ENCODE data around the gene LIN37.
"Not testable (repeated sequence)": the region's sequence is repeated elsewhere in the genome, so short reads cannot be mapped to it uniquely, and the experiment has no call there.

The LIN37 gene

DNA sequence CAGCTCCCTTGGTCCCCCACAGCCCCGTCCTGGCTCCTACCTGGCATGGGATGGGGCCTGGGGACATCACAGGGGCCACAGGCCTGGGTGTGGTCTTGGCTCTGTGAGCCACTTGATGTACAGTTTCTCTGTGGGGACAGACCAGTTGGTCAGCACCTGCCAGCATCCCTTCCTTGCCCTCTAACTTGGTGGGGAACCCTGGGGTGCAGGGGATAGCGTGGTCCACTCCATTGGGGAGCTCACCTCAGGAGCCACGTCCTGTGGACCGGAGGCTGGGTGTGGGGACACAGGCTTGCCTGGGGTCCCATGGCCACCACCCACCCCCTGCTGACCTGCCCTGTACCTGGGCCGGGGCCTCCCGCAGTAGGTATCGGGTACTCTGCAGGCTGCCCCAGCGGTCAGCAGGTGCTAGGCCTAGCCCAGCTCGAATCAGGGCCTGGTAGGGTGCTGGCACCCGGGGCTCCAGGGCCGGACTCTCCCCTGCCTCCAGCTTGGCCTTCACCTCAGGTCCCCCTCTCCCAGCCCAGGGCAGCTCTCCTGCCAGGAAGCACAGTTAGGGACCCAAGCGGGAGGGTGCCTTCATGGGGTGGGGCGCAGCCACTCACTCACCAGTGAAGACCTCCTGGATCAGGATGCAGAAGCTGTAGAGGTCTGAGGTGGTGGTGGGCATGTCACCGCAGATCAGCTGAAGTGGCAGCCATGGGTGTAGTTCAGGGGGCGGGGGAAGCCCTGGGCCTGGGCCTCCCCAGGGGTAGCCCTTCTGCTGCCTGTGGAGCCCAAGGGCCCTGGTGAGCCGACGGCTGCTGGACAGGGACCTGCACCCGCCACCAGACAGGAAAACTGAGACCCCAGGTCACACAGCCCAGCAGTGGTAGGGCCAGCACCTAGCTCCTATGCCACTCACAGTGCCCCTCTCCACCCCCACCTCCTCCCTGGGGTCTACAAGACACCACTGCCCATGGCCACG, 41.9 kb downstream of the LIN37 start:
- DNase-seq (ENCODE audit: low spot score) = no peak

DNA sequence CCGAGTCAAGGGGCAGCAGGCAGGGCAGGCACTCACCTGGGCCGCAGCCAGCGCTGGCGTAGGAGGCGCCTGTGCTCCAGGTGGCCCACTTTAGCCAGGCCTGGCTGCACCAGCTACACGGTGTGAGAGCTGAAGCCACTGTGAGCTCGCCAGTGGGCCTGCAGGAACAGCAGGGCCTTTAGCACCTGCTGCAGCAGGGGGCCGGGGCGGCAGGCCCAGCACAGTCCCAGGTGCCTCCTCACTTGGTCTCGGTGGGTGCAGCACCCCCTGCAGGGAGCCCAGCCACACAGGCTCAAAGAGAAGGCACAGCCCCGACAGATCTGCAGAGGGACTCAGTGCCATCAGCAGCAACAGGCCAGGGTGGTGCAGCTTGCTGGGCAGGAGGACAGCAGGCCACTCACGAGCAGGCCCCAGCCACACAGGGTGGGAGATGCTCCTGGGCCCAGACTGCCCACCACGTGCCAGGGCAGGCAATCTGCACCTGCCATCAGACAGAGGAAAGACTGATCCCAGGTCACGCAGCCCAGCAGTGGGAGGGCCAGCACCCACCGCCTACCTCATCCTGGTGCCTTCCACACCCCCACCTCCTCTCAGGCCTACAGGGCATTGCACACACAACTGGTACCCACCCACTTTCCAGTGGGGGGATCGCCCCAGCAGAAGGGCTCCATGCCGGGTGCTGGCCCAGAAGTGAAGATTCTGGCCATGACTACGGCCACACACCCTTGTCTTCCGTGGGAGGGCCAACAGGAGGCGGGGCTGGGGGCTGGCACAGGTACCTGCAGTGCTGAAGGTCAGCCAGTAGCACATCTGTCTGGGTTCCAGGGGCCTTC, 42.8 kb downstream of the LIN37 start:
- DNase-seq (ENCODE audit: low spot score) = no peak

DNA sequence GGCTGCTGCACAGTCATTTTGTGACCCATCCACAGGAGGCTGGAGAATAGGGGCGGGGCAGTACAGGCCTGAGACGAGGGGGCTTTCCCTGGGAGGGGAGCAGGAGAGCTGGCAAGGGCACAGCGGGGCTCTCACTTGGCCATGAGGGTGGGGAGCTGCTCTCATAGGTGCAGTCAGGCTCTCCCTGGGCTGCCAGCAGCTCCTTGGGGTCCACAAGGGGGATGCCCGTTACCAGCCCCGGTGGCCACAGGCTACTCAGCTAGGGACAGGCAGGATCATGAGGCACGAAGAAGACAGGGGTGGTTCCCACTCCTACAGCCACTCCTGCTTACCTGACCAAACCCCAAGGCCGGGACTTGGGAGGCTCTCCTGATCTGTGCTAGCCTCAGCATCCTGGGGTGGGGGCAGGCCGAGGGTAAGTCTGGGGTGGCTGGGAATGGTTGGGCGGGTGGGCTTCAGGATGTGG, 43.5 kb downstream of the LIN37 start:
- DNase-seq (ENCODE audit: low spot score) = no peak

DNA sequence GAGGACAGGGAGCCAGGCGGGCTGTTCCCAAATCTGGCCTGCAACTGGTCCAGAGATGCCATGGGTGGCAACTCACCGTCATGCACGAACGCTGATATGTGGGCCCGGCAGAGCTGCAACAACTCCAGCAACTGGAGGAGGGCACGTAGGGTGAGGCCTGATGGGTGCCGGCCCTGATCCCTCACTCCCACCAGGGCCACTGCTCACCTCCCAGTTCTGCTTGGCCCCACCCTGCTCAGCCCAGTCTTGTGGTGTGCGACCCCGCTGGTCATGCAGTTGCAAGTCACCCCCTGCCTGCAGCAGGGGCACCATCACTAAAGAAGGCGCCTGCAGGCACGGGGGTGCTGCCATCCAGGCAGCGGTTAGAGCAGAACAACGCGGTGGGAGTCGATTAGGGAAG, 43.9 kb downstream of the LIN37 start:
- DNase-seq (ENCODE audit: low spot score) = no peak

DNA sequence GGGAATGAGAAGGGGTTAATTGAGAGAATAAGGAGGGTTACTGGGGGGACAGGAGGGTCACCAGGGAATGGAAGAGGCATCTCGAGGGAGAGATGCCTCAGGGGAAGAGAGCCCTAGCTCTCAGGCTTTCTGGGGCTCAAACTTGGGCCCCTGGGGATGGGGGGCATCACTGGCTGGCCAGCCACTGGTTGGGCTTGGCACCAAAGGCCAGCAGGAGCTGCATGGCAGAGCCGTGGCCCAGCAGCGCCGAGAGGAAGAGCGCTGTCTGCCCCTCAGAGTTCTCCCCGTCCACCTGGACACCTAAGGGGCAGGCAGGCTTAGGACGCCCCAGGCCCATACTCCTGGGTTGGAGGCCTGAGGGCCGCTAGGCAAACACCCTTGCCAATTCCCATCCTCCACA, 44.5 kb downstream of the LIN37 start:
- DNase-seq (ENCODE audit: low spot score) = no peak

DNA sequence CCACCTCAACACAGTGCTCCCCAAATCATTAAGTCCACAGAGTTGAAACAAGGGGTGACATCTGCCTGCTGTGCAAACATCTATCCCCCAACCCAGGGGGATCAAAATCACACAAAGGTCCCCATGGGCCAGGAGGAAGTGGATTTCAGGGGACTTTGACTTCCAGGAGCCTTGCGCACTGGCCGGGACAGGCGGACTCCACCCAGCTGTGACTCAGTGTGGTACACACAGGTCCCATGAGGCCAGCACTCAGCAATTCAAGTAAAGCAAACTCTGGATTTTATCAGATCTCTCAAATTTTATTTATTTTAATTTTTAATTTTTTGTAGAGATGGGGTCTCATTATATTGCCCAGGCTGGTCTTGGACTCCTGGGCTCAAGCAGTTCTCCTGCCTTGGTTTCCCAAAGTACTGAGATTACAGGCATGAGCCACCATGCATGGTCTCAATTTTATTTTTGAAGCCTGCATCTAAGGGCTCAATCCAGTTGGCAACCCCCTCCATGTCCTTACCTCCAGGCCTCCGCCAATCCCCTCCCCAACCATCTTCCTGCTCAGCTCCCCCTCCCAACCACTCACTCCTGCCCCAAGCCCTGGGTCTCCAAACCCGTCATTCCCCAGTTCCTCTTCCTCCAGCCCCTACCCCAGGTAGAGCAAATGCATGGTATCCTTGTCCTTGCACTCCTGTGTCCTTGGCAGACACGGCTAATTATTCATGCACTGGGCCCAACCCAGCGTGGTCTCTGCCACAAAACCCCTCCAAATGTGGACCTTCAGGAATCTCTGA, 45.2 kb downstream of the LIN37 start:
- peak; percentile 92 for DNase-seq (ENCODE audit: low spot score)

DNA sequence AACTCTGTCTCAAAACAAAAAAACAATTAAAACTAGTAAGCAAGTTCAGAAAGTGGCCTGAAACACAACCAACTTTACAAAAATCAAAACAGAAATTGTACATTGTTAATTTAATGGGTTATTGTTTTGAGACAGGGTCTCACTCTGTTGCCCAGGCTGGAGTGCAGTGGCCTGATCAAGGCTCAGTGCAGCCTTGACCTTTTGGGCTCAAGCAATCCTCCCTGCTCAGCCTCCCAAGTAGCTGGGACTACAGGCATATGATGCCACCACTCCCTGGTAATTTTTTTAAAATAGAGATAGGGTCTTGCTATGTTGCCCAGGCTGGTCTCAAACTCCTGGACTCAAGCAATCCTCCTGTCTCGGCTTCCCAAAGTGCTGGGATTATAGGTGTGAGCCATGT, 47.2 kb downstream of the LIN37 start:
- not testable (repeated sequence) for DNase-seq (ENCODE audit: low spot score)

DNA sequence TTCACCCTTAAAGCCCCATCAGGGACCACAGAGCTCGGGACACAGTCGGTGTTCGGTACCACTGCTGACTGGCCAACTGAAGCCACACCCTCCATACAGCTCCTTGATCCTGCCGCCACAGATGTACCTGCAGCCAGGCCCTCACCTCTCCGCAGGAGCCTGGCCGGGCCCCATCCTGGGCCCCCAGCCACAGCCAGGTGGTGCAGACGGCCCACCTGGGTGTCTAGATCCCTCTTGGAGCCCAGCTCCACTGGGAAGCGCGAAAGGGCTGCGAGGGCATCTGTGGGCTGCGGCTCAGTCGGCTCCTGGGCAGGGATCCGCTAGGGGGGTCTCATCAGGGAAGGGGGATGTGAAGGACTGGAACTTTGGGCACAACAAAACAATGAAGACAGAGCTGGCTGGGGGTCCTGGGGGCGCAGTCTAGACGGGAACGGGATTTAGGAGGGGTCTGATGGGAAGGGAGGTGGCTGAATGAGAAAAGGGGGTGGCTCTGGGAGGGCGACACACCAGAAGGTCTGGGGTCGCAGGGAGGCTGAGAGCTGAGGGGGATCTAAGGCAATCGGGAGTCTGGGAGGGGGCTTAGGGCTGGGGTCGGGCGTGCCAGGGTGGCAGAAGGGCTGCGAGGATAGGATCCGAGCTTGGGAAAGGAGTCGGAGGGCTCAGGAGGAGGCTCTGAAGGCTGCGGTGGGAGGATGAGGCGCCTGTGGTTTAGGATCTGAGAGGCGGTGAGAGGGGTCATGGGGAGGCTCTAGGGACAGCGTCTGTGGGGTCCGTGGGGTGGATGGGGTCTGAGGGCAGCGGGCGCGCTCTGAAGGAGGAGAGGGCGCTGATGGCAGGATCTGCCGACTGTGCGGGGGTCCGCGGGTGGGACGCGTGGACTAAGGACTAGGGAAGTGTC, 48.5 kb downstream of the LIN37 start:
- DNase-seq (ENCODE audit: low spot score) = no peak

DNA sequence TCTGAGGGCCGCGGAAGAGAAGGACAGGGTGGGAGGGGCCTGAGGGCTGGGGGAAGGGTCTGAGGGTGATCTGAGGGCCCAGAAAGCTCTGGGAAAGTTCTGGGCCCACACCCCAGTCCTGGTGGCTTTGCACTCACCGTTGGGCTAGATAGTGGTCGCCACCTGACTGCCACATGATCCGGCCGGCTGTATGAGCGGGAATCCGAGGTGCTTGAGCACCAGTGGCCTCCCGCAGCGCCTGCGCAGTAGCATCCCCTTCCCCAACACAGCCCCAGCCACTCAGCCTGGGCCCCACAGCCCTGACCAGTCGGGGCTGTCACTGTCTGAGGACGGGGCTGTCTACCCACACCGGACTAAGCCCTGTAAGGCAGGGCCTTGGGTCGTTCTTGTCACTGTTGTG, 49.3 kb downstream of the LIN37 start:
- DNase-seq (ENCODE audit: low spot score) = peak; percentile 56

DNA sequence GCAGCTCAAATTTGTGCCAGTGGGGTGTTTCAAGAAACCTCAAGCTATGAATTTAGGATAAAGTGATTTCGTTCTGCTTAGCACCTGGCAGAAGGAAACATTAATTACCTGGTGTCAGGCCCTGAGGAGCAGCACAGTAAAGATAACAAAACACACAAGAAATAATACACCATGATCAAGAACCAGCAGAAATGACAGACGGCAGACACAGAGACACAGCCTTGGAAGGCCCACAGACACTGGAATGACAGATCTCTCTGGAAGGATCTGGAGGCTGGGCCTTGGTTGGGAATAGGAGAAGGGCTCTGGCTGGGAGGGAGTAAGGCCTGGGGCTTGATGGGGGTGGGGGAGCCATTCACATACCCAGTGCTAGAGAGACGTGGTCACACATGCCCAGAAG, 53.5 kb downstream of the LIN37 start:
- no peak for DNase-seq (ENCODE audit: low spot score)
